HepG2 (cell line): ENCODE data around the gene CKAP2L. TPM values are rescaled to one million over a fixed set of nuclear protein-coding genes. Genes with fewer than 3 reads are reported as not detected.

Experiments
- ADNP ChIP-seq: sonication (generic); formaldehyde crosslinking; IDR thresholded peaks from 2 replicates; pipeline ENCODE4 v1.4.0; 2020; ENCODE audit warnings: missing genetic modification reagents
- AKAP8 ChIP-seq: sonication (generic); formaldehyde crosslinking; IDR thresholded peaks from 2 replicates; pipeline ENCODE4 v1.5.1; 2020; ENCODE audit warnings: mild to moderate bottlenecking, missing genetic modification reagents
- BRCA1 ChIP-seq: sonication (generic); formaldehyde crosslinking; IDR thresholded peaks from 2 replicates; pipeline ENCODE4 v1.4.0; 2020; ENCODE audit warnings: missing genetic modification reagents
- GATA4 ChIP-seq: sonication (generic); IDR thresholded peaks from 2 replicates; pipeline ENCODE4 v1.6.1; 2016; ENCODE audit warnings: antibody characterized with exemption, low read depth, borderline replicate concordance
- GPN1 ChIP-seq: sonication (generic); formaldehyde crosslinking; IDR thresholded peaks from 2 replicates; pipeline ENCODE4 v1.5.1; 2020; ENCODE audit warnings: missing genetic modification reagents, borderline replicate concordance
- JDP2 ChIP-seq: sonication (generic); formaldehyde crosslinking; IDR thresholded peaks from 2 replicates; pipeline ENCODE4 v1.8.1; 2022; ENCODE audit warnings: missing genetic modification reagents, borderline replicate concordance
- KLF12 ChIP-seq: sonication (generic); formaldehyde crosslinking; IDR thresholded peaks from 2 replicates; pipeline ENCODE4 v1.4.0; 2020; ENCODE audit warnings: missing genetic modification reagents, borderline replicate concordance
- MEIS2 ChIP-seq: sonication (generic); formaldehyde crosslinking; IDR thresholded peaks from 2 replicates; pipeline ENCODE4 v1.9.0; 2021; ENCODE audit warnings: mild to moderate bottlenecking, missing genetic modification reagents
- RFX5 ChIP-seq: IDR thresholded peaks from 2 replicates; pipeline ENCODE4 v1.6.1; 2011; ENCODE audit warnings: low read depth, low read length, improper control_type of control experiment
- RFXAP ChIP-seq: sonication (generic); formaldehyde crosslinking; IDR thresholded peaks from 2 replicates; pipeline ENCODE4 v1.4.0; 2020; ENCODE audit warnings: missing genetic modification reagents, borderline replicate concordance
- SAP130 ChIP-seq: IDR thresholded peaks from 2 replicates; pipeline ENCODE4 v1.6.1; 2016; ENCODE audit warnings: low read depth
- SRSF9 ChIP-seq: fragments of 200-400 bp; formaldehyde crosslinking; IDR thresholded peaks from 2 replicates; pipeline ENCODE4 v1.6.1; 2018; ENCODE audit warnings: borderline replicate concordance, mild to moderate bottlenecking, low read depth, low read length; ENCODE audit not compliant: insufficient read depth, poor library complexity, severe bottlenecking
- TBL1XR1 ChIP-seq: fragments of 150-350 bp; IDR thresholded peaks from 2 replicates; pipeline ENCODE4 v1.6.1; 2014; ENCODE audit warnings: borderline replicate concordance, low read length; ENCODE audit not compliant: partially characterized antibody
- TIGD3 ChIP-seq: sonication (generic); formaldehyde crosslinking; IDR thresholded peaks from 2 replicates; pipeline ENCODE4 v1.5.1; 2020; ENCODE audit warnings: mild to moderate bottlenecking, missing genetic modification reagents, borderline replicate concordance
- TOE1 ChIP-seq: sonication (generic); formaldehyde crosslinking; IDR thresholded peaks from 2 replicates; pipeline ENCODE4 v1.4.0; 2020; ENCODE audit warnings: mild to moderate bottlenecking, missing genetic modification reagents
- ZNF225 ChIP-seq: sonication (generic); formaldehyde crosslinking; IDR thresholded peaks from 2 replicates; pipeline ENCODE4 v1.4.0; 2020; ENCODE audit warnings: mild to moderate bottlenecking, missing genetic modification reagents
- ZNF253 ChIP-seq: sonication (generic); formaldehyde crosslinking; IDR thresholded peaks from 2 replicates; pipeline ENCODE4 v1.8.0; 2022; ENCODE audit warnings: mild to moderate bottlenecking, missing genetic modification reagents, borderline replicate concordance
- ZNF30 ChIP-seq: sonication (generic); formaldehyde crosslinking; IDR thresholded peaks from 2 replicates; pipeline ENCODE4 v1.5.0; 2020; ENCODE audit warnings: mild to moderate bottlenecking, missing genetic modification reagents
- ZNF510 ChIP-seq: sonication (generic); formaldehyde crosslinking; IDR thresholded peaks from 2 replicates; pipeline ENCODE4 v1.4.0; 2020; ENCODE audit warnings: low read depth, mild to moderate bottlenecking, missing genetic modification reagents
- ZNF597 ChIP-seq: sonication (generic); formaldehyde crosslinking; IDR thresholded peaks from 2 replicates; pipeline ENCODE4 v1.5.0; 2020; ENCODE audit warnings: missing genetic modification reagents
- ZNF646 ChIP-seq: sonication (generic); formaldehyde crosslinking; IDR thresholded peaks from 2 replicates; pipeline ENCODE4 v1.9.0; 2021; ENCODE audit warnings: mild to moderate bottlenecking, missing genetic modification reagents
- ZSCAN22 ChIP-seq: sonication (generic); formaldehyde crosslinking; IDR thresholded peaks from 2 replicates; pipeline ENCODE4 v1.4.0; 2020; ENCODE audit warnings: mild to moderate bottlenecking, missing genetic modification reagents
- polyA plus RNA-seq, 8 experiments: library from polyadenylated mRNA; depleted of rRNA in 3 of 8; stranded (reverse) in 7 of 8; unstranded in 1 of 8; fragments of >200 nt; fragmentation: Illumina TruSeq in 4 of 8; extraction: Trizol in 4 of 8; gene quantifications; 2 replicates each; pipeline versions ENCODE4 v1.2.1 to v1.2.3, GENCODE V29; 2011 to 2016; ENCODE audit warnings: low read depth in 4 of 8, missing spikeins in 1 of 8, mixed read lengths in 1 of 8; ENCODE audit not compliant: insufficient read depth in 1 of 8
- total RNA-seq, 5 experiments: library from RNA; depleted of rRNA; stranded (reverse); fragments of >200 nt; fragmentation: Illumina TruSeq; extraction: Trizol; gene quantifications; 2 replicates each; pipeline ENCODE4 v1.2.3, GENCODE V29; 2016; ENCODE audit warnings: low read depth in 1 of 5

Gene CKAP2L
- total and polyA plus RNA-seq, 2 of the 13 experiments (the other 11 are each of a cell fraction or from before 2014, with no cell fraction given) = 7.1 to 9.5 TPM

GRCh38 chr2:112803691-112804521 lies 39.5 kb upstream of the CKAP2L start (continued):
- no peak for TF ChIP-seq ZNF597 (CRISPR knock-in tag)
- no peak for TF ChIP-seq ZNF510 (CRISPR knock-in tag)
- TF ChIP-seq ADNP (CRISPR knock-in tag) = no peak; the same call in 1 of the 2 replicates
- no peak for TF ChIP-seq TIGD3 (CRISPR knock-in tag)
- peak; percentile 67; the same call in 1 of the 2 replicates for TF ChIP-seq GATA4
- TF ChIP-seq AKAP8 (CRISPR knock-in tag) = no peak
- TF ChIP-seq GPN1 (CRISPR knock-in tag) = no peak
- TF ChIP-seq KLF12 (CRISPR knock-in tag) = no peak
- no peak for TF ChIP-seq ZNF225 (CRISPR knock-in tag)
- no peak for TF ChIP-seq RFXAP (CRISPR knock-in tag)
- peak; percentile 79; the same call in 1 of the 2 replicates for TF ChIP-seq RFX5
- TF ChIP-seq BRCA1 (CRISPR knock-in tag) = no peak
- no peak for TF ChIP-seq ZSCAN22 (CRISPR knock-in tag)
- no peak for TF ChIP-seq ZNF30
- no peak for TF ChIP-seq SRSF9
- no peak for TF ChIP-seq TOE1 (CRISPR knock-in tag)
- no peak for TF ChIP-seq JDP2 (CRISPR knock-in tag)
- TF ChIP-seq SAP130 (CRISPR knock-in tag) = peak; percentile 71
- no peak for TF ChIP-seq ZNF646 (CRISPR knock-in tag)
- peak; percentile 95 for TF ChIP-seq TBL1XR1
- TF ChIP-seq ZNF253 (CRISPR knock-in tag) = no peak
- no peak for TF ChIP-seq MEIS2 (CRISPR knock-in tag)
